Bone marrow (tissue), 2 donors: ENCODE results near the gene BCL2L14.
"Not testable (repeated sequence)": the region's sequence is repeated elsewhere in the genome, so short reads cannot be mapped to it uniquely, and the experiment has no call there.

Experiments
- DNase-seq, 2 donors: peaks; one replicate each; lab custom pipeline; 2025; lab: John Stamatoyannopoulos, UW

Gene BCL2L14

DNA sequence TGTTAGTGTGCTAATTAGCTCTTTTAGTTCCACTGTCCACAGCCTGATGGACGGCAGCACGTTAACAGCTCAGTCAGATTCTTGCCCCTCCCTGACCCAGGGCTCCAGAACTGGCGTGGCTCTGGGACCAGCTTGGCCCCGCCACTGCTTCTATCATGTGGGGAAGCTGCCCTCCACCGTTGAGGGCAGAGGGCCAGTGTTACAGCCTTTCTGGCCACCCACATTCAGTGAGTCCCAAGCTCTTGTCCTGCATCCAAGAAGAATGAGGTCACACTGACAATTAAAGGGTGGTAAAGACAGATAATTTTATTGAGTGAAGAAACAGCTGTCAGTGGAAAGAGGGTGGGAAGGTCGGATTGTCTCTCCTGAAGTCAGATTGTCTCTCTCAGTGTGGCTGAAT lies 36.9 kb downstream of the BCL2L14 start:
- no peak for DNase-seq

DNA sequence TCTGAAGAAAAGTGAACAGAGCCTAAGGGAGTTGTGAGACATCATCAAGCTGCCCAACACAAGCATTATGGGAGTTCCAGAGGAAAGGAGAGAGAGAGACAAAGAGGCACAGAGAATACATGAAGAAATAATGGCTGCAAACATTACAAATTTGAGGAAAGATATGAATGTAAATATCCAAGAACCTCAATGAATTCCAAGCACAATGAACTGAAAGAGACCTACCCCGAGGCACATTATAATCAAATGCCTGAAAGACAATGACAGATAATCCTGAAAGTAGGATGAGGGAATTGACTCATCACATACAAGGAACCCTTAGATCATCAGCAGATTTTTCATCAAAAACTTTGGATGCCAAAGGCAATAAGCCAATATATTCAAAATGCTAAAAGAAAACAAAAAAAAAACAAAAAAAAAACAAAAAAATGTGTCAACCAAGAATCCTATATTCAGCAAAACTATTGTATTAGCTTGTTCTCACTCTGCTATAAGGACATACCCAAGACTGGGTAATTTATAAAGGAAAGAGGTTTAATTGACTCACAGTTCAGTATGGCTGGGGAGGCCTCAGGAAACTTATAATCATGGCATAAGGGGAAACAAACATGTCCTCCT lies 37.8 kb downstream of the BCL2L14 start:
- no peak for DNase-seq

DNA sequence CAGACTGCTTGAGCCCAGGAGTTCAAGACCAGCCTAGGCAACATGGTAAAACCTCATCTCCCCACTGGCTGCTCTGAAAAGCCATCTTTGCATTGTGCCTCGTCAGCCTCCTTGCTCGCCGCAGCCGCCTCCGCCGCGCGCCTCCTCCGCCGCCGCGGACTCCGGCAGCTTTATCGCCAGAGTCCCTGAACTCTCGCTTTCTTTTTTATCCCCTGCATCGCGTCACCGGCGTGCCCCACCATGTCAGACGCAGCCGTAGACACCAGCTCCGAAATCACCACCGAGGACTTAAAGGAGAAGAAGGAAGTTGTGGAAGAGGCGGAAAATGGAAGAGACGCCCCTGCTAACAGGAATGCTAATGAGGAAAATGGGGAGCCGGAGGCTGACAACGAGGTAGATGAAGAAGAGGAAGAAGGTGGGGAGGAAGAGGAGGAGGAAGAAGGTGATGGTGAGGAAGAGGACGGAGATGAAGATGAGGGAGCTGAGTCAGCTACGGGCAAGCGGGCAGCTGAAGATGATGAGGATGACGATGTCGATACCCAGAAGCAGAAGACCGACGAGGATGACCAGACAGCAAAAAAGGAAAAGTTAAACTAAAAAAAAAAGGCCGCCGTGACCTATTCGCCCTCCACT lies 40.3 kb downstream of the BCL2L14 start:
- not testable (repeated sequence) for DNase-seq

- DNase-seq, result no peak
Measured at GRCh38 chr12:12115514-12115913, 44.8 kb downstream of the BCL2L14 start.

DNA sequence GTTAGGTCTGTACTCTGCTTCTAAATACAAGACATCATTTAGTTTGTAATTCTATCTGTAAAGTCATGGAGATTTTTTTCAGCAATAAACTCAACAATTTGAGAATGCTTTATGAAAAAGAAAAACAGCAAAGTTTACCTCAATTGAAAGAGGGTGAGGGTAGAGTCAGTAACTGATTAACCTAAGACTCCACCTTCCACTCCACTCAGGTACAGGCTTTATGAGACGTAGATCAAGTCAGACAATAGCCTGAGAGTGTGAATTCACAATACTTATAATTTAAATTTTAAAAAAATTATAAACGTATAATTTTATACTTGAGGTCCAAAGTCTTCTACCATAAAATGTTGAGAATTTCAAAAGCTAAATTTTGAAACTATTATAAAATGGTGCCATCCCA lies 45.9 kb downstream of the BCL2L14 start:
- DNase-seq, result no peak

- no peak for DNase-seq
Measured at GRCh38 chr12:12121061-12121460, 50.3 kb downstream of the BCL2L14 start.

DNA sequence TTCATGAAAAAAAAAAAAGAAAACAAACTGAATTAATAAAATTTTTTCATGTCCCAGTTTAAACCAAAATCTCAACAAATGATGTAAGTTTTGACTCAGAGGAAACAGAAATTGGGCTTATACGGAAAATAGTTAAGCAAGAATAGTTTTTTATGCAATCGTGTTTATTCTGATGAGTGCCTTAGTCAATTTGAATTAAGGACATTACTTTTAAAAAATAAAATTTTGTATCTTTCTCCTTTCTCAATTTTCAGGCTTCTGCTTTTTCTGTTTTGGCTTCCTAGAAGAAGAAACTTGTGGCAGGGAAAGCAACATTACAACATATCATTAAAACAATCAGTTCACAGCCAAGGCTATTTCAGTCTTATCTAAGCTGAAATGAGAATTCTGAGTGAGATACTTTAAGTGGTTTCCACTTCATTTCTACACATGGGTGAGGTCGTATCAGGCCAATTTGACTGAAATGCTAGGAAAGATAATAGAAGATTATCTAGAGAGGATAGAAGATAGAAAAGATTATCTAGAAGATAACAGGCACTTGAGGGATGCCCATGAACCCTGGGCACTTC lies 52.4 kb downstream of the BCL2L14 start:
- no peak for DNase-seq

GRCh38 chr12:12126551-12126950 lies 55.8 kb downstream of the BCL2L14 start:
- DNase-seq, result no peak

DNA sequence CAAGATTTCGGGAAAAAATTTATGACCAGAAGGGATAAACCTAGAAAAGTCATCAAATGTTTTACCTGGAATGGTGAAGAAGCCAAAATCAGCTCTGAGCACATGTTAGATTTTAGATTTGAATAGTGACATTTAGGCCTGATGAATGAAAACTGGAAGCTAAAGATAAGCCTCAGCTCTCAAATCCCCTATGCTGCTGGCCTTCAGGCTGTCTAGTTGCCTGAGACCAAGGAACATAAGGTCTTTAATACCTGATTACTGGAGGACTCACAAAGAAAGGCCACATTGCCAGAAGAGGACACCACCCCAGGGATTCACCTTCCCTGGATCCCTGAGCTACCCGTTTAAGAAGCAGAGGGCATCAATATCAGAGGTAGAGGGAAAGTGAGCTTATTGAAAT lies 56.6 kb downstream of the BCL2L14 start:
- no peak for DNase-seq

GRCh38 chr12:12128670-12129069 lies 57.9 kb downstream of the BCL2L14 start:
- DNase-seq, result peak in 1 of 2 donors; percentile 16

GRCh38 chr12:12133259-12133658 lies 62.5 kb downstream of the BCL2L14 start:
- DNase-seq, result no peak

- DNase-seq, result no peak
Measured at GRCh38 chr12:12133785-12134184, 63.0 kb downstream of the BCL2L14 start.

- DNase-seq, result no peak
Measured at GRCh38 chr12:12138203-12139154, 67.7 kb downstream of the BCL2L14 start.

GRCh38 chr12:12141000-12141399 lies 70.3 kb downstream of the BCL2L14 start:
- no peak for DNase-seq

DNA sequence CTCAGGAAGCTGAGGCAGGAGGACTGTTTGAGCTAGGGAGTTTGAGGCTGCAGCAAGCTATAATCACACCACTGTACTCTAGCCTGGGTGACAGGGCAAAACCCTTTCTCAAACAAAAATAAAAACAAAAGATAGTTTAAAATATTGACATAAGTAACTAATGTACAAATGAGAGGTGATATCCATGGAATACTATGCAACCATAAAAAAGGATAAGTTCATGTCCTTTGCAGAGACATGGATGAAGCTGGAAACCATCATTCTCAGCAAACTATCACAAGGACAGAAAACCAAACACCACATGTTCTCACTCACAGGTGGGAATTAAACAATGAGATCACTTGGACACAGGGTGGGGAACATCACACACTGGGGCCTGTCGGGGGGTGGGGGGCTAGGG lies 73.8 kb downstream of the BCL2L14 start:
- DNase-seq, result not testable (repeated sequence)

- DNase-seq, result no peak
Measured at GRCh38 chr12:12147111-12147510, 76.4 kb downstream of the BCL2L14 start.
